T-helper 17 cell (primary cell): ENCODE results near the gene MIAT. TPM values are rescaled to one million over a fixed set of nuclear protein-coding genes. Genes with fewer than 3 reads are reported as not detected.

Source experiments
- ATAC-seq: fragments of 150-1000 bp; cut with Tn5 transposase; 2 replicates; pipeline ENCODE4 v1.10.0; 2021; ENCODE audit warnings: mild to moderate bottlenecking, moderate library complexity
- DNase-seq, 3 donors: peaks; one replicate each; pipeline versions ENCODE4 v3.0.0 to v3.0.0-alpha.2; 2020 to 2021
- H3K9me3 ChIP-seq: one replicate; pipeline ENCODE4 v1.7.0; 2013; ENCODE audit warnings: low read length, mild to moderate bottlenecking; ENCODE audit not compliant: control insufficient read depth, poor library complexity, severe bottlenecking
- H3K27ac Mint-ChIP-seq: one replicate; pipeline ENCODE4 v1.8.0; 2022; ENCODE audit warnings: mild to moderate bottlenecking, moderate library complexity, mixed read lengths
- H3K27me3 Mint-ChIP-seq: one replicate; pipeline ENCODE4 v1.8.0; 2022; ENCODE audit warnings: mixed read lengths
- H3K36me3 Mint-ChIP-seq: one replicate; pipeline ENCODE4 v1.8.0; 2022; ENCODE audit warnings: low read depth, mixed read lengths
- H3K4me1 Mint-ChIP-seq: one replicate; pipeline ENCODE4 v1.8.0; 2022; ENCODE audit warnings: mild to moderate bottlenecking, mixed read lengths
- H3K4me3 Mint-ChIP-seq: one replicate; pipeline ENCODE4 v1.8.0; 2022; ENCODE audit warnings: mild to moderate bottlenecking, moderate library complexity, mixed read lengths
- total RNA-seq, 4 donors: library from RNA in 2 of 4; stranded (reverse) in 2 of 4; gene quantifications; one replicate each; pipeline ENCODE4 v1.2.3 and lab custom pipeline; 2022 to 2026

The MIAT gene
- total RNA-seq, 2 donors from 2014 or later: 83.4 to 116 TPM

GRCh38 chr22:26618455-26618854, 38.9 kb upstream of the MIAT start:
- ATAC-seq (no peak), DNase-seq (no peak)
- Mint-ChIP-seq H3K27ac (no peak overlapping the region), H3K36me3 (peaks cover 2% of the 10 kb centered on the region), H3K27me3 (peaks cover 9% of the 10 kb centered on the region), H3K4me1 (peaks cover 13% of the 10 kb centered on the region), H3K4me3 (no peak overlapping the region)
- H3K9me3 ChIP-seq: no peaks in the 10 kb centered on the region

- Mint-ChIP-seq H3K4me3 (no peak overlapping the region), H3K27me3 (peaks cover 5% of the 10 kb centered on the region), H3K4me1 (peaks cover 13% of the 10 kb centered on the region), H3K27ac (no peak overlapping the region), H3K36me3 (peaks cover 2% of the 10 kb centered on the region)
- ATAC-seq (no peak), DNase-seq (no peak)
- H3K9me3 ChIP-seq: no peaks in the 10 kb centered on the region
Observed at GRCh38 chr22:26619510-26619909, 37.9 kb upstream of the MIAT start.

DNA sequence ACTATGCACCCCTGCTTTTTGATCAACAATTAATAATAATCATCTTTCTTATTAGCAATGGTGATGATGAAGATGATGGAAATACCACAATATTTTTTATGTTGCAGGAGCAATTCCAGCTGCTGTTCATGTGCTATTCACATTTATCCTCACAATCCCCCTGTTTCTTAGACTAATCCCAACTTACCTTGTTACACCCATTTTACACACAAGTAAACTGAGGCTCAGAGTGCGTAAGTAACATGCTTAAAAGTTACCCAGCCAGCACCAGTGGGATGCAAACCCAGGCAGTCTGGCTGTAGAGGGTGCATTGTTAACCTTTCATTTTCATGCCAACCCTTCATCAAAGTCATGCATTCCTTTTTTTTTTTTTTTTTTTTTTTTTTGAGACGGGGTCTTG, 37.2 kb upstream of the MIAT start:
- H3K9me3 ChIP-seq: no peaks in the 10 kb centered on the region
- peaks cover 5% of the 10 kb centered on the region for H3K27me3 Mint-ChIP-seq
- H3K4me1 Mint-ChIP-seq: peaks cover 13% of the 10 kb centered on the region
- H3K27ac Mint-ChIP-seq: no peak overlapping the region
- ATAC-seq: no peak
- no peak for DNase-seq
- peaks cover 2% of the 10 kb centered on the region for H3K36me3 Mint-ChIP-seq
- no peak overlapping the region for H3K4me3 Mint-ChIP-seq

DNA sequence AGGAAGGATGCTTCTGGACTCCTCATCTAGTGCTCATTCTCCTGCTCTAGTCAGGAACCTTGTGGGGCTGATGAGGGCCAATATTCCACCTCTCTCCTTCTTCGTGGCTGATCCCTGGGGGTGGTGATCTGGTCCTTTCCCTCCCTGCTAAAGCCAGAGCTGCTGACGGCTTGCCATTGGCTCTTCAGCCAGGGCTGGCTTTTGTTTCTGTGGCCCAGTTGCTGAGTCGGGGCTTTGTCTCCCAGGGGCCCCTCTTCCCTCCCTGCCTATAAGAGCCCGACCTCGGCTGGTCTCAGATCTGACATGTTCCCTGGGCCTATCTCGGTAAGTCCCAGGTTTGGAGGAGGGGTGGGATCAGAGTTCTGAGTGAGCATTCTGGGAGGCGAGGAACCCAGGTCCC, 35.7 kb upstream of the MIAT start, which contains the start of gene CRYBA4:
CRYBA4 (plus strand) TSS at position 301 of the 400 bp plus-strand sequence. CDS start 634 bp downstream, outside the sequence.
- Mint-ChIP-seq H3K27ac (no peak within 1 kb of the TSS), H3K4me1 (peaks cover 10% of the 10 kb centered on the region), H3K4me3 (no peak within 1 kb of the TSS), H3K27me3 (peaks cover 5% of the 10 kb centered on the region), H3K36me3 (peaks cover 2% of the 10 kb centered on the region)
- H3K9me3 ChIP-seq: no peaks in the 10 kb centered on the region
- ATAC-seq: no peak
- no peak for DNase-seq

GRCh38 chr22:26623984-26624383, 33.4 kb upstream of the MIAT start:
- Mint-ChIP-seq H3K27me3 (peaks cover 5% of the 10 kb centered on the region), H3K36me3 (peaks cover 2% of the 10 kb centered on the region), H3K4me1 (peaks cover 9% of the 10 kb centered on the region), H3K4me3 (no peak overlapping the region), H3K27ac (no peak overlapping the region)
- no peak for ATAC-seq
- DNase-seq: no peak
- H3K9me3 ChIP-seq: no peaks in the 10 kb centered on the region

GRCh38 chr22:26624803-26625202, 32.6 kb upstream of the MIAT start:
- DNase-seq (no peak), ATAC-seq (no peak)
- Mint-ChIP-seq H3K4me1 (peaks cover 6% of the 10 kb centered on the region), H3K27ac (no peak overlapping the region), H3K36me3 (peaks cover 2% of the 10 kb centered on the region), H3K27me3 (peaks cover 5% of the 10 kb centered on the region), H3K4me3 (no peak overlapping the region)
- no peaks in the 10 kb centered on the region for H3K9me3 ChIP-seq

- Mint-ChIP-seq H3K36me3 (peaks cover 5% of the 10 kb centered on the region), H3K27ac (peak overlapping the region; percentile 19), H3K4me3 (no peak overlapping the region), H3K4me1 (peaks cover 17% of the 10 kb centered on the region), H3K27me3 (peaks cover 7% of the 10 kb centered on the region)
- ATAC-seq (no peak), DNase-seq (no peak)
- no peaks in the 10 kb centered on the region for H3K9me3 ChIP-seq
Observed at GRCh38 chr22:26629988-26630761, 27.2 kb upstream of the MIAT start.

- H3K4me3 Mint-ChIP-seq: no peak overlapping the region
- peaks cover 17% of the 10 kb centered on the region for H3K4me1 Mint-ChIP-seq
- no peak overlapping the region for H3K27ac Mint-ChIP-seq
- H3K27me3 Mint-ChIP-seq: peaks cover 9% of the 10 kb centered on the region
- no peak for ATAC-seq
- no peaks in the 10 kb centered on the region for H3K9me3 ChIP-seq
- peaks cover 5% of the 10 kb centered on the region for H3K36me3 Mint-ChIP-seq
- DNase-seq: no peak
Observed at GRCh38 chr22:26631282-26631681, 26.1 kb upstream of the MIAT start.

- ATAC-seq: no peak
- Mint-ChIP-seq H3K27me3 (peaks cover 9% of the 10 kb centered on the region), H3K4me1 (peaks cover 13% of the 10 kb centered on the region), H3K4me3 (no peak overlapping the region), H3K36me3 (peaks cover 5% of the 10 kb centered on the region), H3K27ac (no peak overlapping the region)
- no peak for DNase-seq
- H3K9me3 ChIP-seq: no peaks in the 10 kb centered on the region
Observed at GRCh38 chr22:26632422-26633155, 24.8 kb upstream of the MIAT start.

GRCh38 chr22:26634189-26634588, 23.2 kb upstream of the MIAT start:
- peaks cover 9% of the 10 kb centered on the region for H3K27me3 Mint-ChIP-seq
- no peak for DNase-seq

GRCh38 chr22:26635117-26635516, 22.3 kb upstream of the MIAT start:
- ATAC-seq (no peak), DNase-seq (no peak)
- Mint-ChIP-seq H3K4me1 (peaks cover 13% of the 10 kb centered on the region), H3K27ac (no peak overlapping the region), H3K36me3 (peaks cover 5% of the 10 kb centered on the region), H3K27me3 (peaks cover 9% of the 10 kb centered on the region), H3K4me3 (no peak overlapping the region)
- no peaks in the 10 kb centered on the region for H3K9me3 ChIP-seq

More at GRCh38 chr22:26634189-26634588, 23.2 kb upstream of the MIAT start:
- Mint-ChIP-seq H3K4me3 (no peak overlapping the region), H3K4me1 (peaks cover 13% of the 10 kb centered on the region), H3K27ac (no peak overlapping the region), H3K36me3 (peaks cover 5% of the 10 kb centered on the region)
- ATAC-seq: no peak
- H3K9me3 ChIP-seq: no peaks in the 10 kb centered on the region

- ATAC-seq (no peak), DNase-seq (no peak)
- Mint-ChIP-seq H3K4me1 (peaks cover 19% of the 10 kb centered on the region), H3K4me3 (no peak overlapping the region), H3K36me3 (peaks cover 5% of the 10 kb centered on the region), H3K27ac (no peak overlapping the region), H3K27me3 (peaks cover 9% of the 10 kb centered on the region)
- no peaks in the 10 kb centered on the region for H3K9me3 ChIP-seq
Observed at GRCh38 chr22:26636296-26636695, 21.1 kb upstream of the MIAT start.

DNA sequence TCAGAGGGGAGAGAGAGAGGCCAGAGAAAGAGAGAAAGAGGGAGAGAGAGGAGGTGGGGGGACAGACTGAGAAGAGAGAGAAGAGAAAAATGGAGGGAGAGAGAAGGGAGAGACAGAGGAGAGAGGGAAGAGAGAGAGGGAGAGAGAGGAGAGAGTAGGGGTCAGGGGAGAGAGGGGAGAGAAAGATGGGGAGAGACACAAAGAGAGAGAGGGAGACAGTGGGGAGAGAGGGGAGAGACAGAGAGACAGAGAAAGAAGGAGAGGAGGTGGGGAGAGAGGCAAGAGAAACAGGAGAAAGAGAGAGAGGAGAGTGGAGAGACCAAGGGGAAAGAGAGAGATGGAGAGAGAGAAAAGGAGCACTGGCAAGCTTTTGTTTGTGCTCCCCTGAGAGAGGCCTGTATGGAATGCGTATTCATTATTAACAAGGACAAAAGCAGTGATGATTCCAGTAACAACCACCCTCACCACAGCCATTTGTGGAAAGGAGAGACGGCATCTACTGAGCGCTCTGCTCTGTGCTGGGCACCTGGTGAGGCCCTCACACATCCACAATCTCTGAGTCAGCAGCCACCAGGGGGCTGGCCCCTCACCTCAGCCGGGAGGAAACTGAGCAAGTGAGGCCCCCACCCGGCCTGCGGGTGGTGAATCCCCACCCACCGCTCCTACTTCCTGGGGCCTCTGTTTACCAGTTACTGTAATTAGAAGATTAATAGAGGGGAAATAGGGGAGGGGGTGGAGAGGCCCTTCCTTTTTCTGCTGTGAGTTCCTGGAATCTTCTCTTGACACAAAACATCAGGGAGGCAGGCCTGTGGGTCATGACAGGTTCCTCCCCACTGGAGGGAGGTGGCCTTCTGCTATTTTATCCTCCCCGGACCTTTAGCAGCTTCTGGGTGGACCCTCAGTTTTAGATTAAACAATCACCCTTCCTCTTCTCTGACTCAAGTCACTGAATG, 14.6 kb upstream of the MIAT start:
- peak overlapping the region; percentile 85 for H3K4me3 Mint-ChIP-seq
- H3K27me3 Mint-ChIP-seq: no peaks in the 10 kb centered on the region
- ATAC-seq (peak; percentile 76), DNase-seq (peak; percentile 34 to 61 (median 50))
- H3K36me3 Mint-ChIP-seq: peaks cover 2% of the 10 kb centered on the region
- no peaks in the 10 kb centered on the region for H3K9me3 ChIP-seq
- H3K4me1 Mint-ChIP-seq: peaks cover 54% of the 10 kb centered on the region
- H3K27ac Mint-ChIP-seq: peak overlapping the region; percentile 97
